ENCODE results near the gene MAN1A1. TPM values are rescaled to one million over a fixed set of nuclear protein-coding genes. Genes with fewer than 3 reads are reported as not detected.

MAN1A1 gene
- total RNA-seq, 2 donors from 2014 or later, result 17.9 to 27.9 TPM

DNA sequence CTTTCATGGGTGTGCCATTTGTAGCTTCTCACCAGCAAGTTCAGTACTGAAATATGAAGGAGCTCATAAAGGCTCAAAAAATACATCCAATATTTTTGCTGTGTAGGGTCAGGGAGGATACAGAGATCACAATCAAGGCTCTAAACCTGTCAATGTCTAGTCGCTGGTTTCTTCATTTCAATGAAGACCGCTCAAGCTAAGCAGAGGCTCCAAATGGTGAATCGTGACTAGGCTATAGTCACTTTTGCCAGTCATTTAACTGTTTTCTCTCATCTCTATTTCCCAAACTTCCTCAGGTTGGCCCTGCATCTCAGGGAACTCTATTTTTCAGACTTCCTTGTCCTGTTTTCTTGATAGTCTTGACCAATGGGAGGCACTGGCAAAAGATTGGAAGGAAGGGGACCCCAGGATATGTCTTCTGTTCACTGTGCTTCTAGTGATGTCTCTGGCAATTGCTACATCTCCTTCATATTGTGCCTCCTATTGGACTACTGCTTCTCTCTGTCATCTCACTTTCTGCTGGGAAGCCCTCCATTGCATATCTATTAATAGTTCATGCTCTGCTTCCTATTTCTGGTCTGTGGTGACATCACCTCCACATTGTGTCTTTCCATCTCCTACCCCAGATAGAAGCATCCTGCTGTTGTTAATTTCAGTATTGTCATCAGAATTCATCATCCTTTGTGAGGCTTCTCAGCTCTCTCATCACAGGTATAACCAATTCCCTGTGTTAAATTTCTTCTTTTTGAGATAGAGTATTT is 183.4 kb downstream of the MAN1A1 start:
- Histone ChIP-seq H3K4me1 (replicated peaks) (no peaks in the 10 kb centered on the region), H3K4me3 (no peak overlapping the region), H3K27ac (no peak overlapping the region), H3K36me3 (no peaks in the 10 kb centered on the region), H3K27me3 (replicated peaks; ENCODE audit: insufficient read depth) (no peaks in the 10 kb centered on the region), H3K9me3 (no peaks in the 10 kb centered on the region)
- no peak for TF ChIP-seq POLR2AphosphoS5 (IDR thresholded peaks at IDR 0.05)
- TF ChIP-seq, protein P1, sequence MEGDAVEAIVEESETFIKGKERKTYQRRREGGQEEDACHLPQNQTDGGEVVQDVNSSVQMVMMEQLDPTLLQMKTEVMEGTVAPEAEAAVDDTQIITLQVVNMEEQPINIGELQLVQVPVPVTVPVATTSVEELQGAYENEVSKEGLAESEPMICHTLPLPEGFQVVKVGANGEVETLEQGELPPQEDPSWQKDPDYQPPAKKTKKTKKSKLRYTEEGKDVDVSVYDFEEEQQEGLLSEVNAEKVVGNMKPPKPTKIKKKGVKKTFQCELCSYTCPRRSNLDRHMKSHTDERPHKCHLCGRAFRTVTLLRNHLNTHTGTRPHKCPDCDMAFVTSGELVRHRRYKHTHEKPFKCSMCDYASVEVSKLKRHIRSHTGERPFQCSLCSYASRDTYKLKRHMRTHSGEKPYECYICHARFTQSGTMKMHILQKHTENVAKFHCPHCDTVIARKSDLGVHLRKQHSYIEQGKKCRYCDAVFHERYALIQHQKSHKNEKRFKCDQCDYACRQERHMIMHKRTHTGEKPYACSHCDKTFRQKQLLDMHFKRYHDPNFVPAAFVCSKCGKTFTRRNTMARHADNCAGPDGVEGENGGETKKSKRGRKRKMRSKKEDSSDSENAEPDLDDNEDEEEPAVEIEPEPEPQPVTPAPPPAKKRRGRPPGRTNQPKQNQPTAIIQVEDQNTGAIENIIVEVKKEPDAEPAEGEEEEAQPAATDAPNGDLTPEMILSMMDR (IDR thresholded peaks at IDR 0.05), result no peak
- no peak for TF ChIP-seq POLR2A (IDR thresholded peaks at IDR 0.05)
- intact Hi-C loops (cut with DNase I), result no loop called here
- DNase-seq (ENCODE audit: low spot score), result no peak
- WGBS, result 77% methylated on average over 3 of the region's 3 CpGs

DNA sequence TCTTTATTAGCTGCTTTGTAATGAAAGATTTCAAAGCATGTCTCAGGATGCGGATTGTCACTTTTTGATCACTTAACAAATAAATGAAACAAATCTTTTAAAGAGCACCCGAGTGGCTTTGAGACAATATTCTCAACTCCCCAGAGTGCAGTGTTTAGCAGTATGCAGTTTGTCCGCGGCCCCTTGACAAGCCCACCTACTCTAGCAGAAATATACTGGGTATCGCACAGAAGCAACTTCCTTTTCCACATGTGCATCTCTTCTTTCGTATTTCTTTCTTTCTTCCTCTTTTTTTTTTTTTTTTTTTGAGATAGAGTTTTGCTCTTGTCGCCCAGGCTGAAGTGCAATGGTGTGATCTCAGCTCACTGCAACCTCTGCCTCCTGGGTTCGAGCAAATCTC is 186.6 kb downstream of the MAN1A1 start:
- DNase-seq (ENCODE audit: low spot score), result no peak
- Histone ChIP-seq H3K4me1 (replicated peaks) (no peaks in the 10 kb centered on the region), H3K27ac (no peak overlapping the region), H3K9me3 (no peaks in the 10 kb centered on the region), H3K36me3 (no peaks in the 10 kb centered on the region), H3K4me3 (no peak overlapping the region), H3K27me3 (replicated peaks; ENCODE audit: insufficient read depth) (no peaks in the 10 kb centered on the region)
- no peak for TF ChIP-seq POLR2AphosphoS5 (IDR thresholded peaks at IDR 0.05)
- TF ChIP-seq POLR2A (IDR thresholded peaks at IDR 0.05), result no peak
- TF ChIP-seq, protein P1 (IDR thresholded peaks at IDR 0.05), result no peak
- WGBS, result 64% methylated on average over 8 of the region's 8 CpGs
- intact Hi-C loops (cut with DNase I), result no loop called here

DNA sequence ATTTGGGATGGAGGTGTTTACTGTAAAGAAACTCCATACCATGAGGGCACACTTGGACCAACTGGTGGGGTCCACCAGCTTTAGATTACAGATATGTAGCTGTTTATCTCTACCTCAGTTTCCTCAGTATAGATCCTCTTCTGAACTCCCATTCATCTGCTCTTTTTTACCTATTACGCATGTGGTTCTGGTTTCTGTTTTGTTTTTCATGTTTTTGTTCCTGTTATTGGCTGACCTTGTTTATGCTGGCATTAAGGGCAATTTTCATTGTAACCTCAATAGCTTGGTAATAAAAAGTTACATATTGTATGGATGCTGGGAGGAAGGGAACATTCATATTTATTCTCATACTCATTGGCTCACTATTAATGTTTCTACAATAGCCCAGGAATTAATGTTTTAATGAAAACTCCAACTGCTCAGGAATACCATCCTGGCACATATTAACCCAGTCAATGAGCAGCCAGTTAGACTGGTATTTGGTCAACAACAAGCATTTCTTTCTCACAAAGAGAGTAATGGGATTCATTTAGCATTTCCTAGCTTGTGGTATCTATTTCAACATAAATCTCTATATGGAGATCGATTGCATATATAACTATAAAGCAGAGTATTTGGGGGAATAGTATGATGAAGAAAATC is 187.3 kb downstream of the MAN1A1 start:
- TF ChIP-seq, protein P1 (IDR thresholded peaks at IDR 0.05), result no peak
- TF ChIP-seq POLR2AphosphoS5 (IDR thresholded peaks at IDR 0.05) (no peak), POLR2A (IDR thresholded peaks at IDR 0.05) (no peak)
- Histone ChIP-seq H3K36me3 (no peaks in the 10 kb centered on the region), H3K9me3 (no peaks in the 10 kb centered on the region), H3K27me3 (replicated peaks; ENCODE audit: insufficient read depth) (no peaks in the 10 kb centered on the region), H3K27ac (no peak overlapping the region), H3K4me1 (replicated peaks) (no peaks in the 10 kb centered on the region), H3K4me3 (no peak overlapping the region)
- no peak for DNase-seq (ENCODE audit: low spot score)
- intact Hi-C loops (cut with DNase I), result no loop called here
- WGBS, result 56% methylated on average over 2 of the region's 2 CpGs

DNA sequence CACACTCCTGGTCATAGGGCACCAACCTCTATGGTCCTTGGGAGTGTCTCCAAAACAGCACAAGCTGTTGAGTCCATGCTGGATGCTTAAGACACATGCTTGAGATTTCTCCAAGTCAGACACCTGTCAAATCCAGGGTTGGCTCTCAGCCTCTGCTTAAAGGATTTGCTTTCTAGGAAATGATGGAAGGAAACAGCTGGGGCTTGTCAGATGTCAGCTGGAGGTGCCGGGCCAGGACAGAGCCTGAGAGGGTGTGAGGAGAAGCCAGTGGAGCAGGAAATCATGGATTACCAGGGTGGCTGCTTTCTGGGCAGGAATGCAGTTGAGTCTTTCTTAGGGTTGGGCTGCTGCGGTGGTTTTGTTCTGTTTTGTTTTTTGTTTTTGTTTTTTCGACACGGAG is 188.1 kb downstream of the MAN1A1 start:
- no peak overlapping the region for H3K27ac ChIP-seq
- TF ChIP-seq POLR2AphosphoS5 (IDR thresholded peaks at IDR 0.05) (no peak), POLR2A (IDR thresholded peaks at IDR 0.05) (no peak)
- TF ChIP-seq, protein P1 (IDR thresholded peaks at IDR 0.05), result no peak
- no peaks in the 10 kb centered on the region for H3K27me3 ChIP-seq (replicated peaks; ENCODE audit: insufficient read depth)
- H3K4me3 ChIP-seq, result no peak overlapping the region
- DNase-seq (ENCODE audit: low spot score), result no peak
- 81% methylated on average over 4 of the region's 4 CpGs for WGBS
- intact Hi-C loops (cut with DNase I), result no loop called here
- H3K9me3 ChIP-seq, result no peaks in the 10 kb centered on the region
- H3K4me1 ChIP-seq (replicated peaks), result no peaks in the 10 kb centered on the region
- H3K36me3 ChIP-seq, result no peaks in the 10 kb centered on the region

DNA sequence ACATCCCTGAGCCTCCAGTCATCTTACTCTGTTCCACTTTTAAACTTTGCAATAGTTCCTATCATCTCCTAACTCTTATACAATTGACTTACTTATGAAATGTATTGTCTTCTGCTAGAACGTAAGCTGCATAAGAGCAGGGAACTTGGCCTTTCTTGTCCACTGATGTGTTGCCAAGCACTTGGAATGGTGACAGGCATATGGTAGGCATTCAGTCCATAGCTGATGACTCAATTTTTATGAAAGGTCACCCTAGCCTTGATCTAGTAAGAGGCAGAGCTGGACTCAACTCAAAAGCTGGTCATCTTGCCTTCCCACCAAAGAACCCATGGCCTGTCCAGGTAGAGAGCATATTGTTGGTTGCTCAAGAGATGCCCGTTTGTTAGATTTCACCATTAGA is 188.7 kb downstream of the MAN1A1 start:
- Histone ChIP-seq H3K27me3 (replicated peaks; ENCODE audit: insufficient read depth) (no peaks in the 10 kb centered on the region), H3K27ac (no peak overlapping the region), H3K9me3 (no peaks in the 10 kb centered on the region), H3K4me1 (replicated peaks) (no peaks in the 10 kb centered on the region), H3K4me3 (no peak overlapping the region), H3K36me3 (no peaks in the 10 kb centered on the region)
- TF ChIP-seq POLR2AphosphoS5 (IDR thresholded peaks at IDR 0.05) (no peak), POLR2A (IDR thresholded peaks at IDR 0.05) (no peak)
- TF ChIP-seq, protein P1 (IDR thresholded peaks at IDR 0.05), result no peak
- DNase-seq (ENCODE audit: low spot score), result no peak
- intact Hi-C loops (cut with DNase I), result no loop called here
- 72% methylated on average over 2 of the region's 2 CpGs for WGBS

Data from prostate gland (tissue), 2 donors.